ENCODE measurements around the gene CATSPERD.
A peak's percentile ranks its signal among the peaks of the same experiment; 100 is the strongest.

The CATSPERD gene

GRCh38 chr19:5785423-5785822 is 65.0 kb downstream of the CATSPERD start:
- DNase-seq: no peak

- DNase-seq: no peak
These were observed 66.4 kb downstream of the CATSPERD start for GRCh38 chr19:5786593-5787408.

- DNase-seq: no peak
These were observed 67.2 kb downstream of the CATSPERD start for GRCh38 chr19:5787409-5788182.

GRCh38 chr19:5788422-5788821 is 68.0 kb downstream of the CATSPERD start:
- DNase-seq: no peak

- DNase-seq: no peak
These were observed 68.9 kb downstream of the CATSPERD start for GRCh38 chr19:5789351-5789761.

- no peak for DNase-seq
These were observed 69.6 kb downstream of the CATSPERD start for GRCh38 chr19:5789886-5790558.

GRCh38 chr19:5790559-5791520 is 70.4 kb downstream of the CATSPERD start, which contains the start of gene DUS3L:
Gene DUS3L (minus strand): TSS chr19:5791163. CDS start chr19:5791141, 22 bp downstream.
- peak; percentile 60 to 98 (median 93) for DNase-seq

- DNase-seq: no peak
These were observed 71.8 kb downstream of the CATSPERD start for GRCh38 chr19:5792224-5792623.

- no peak for DNase-seq
These were observed 72.8 kb downstream of the CATSPERD start for GRCh38 chr19:5793188-5793587.

- DNase-seq: no peak
These were observed 75.0 kb downstream of the CATSPERD start for GRCh38 chr19:5795382-5795919.

- DNase-seq: no peak
These were observed 77.8 kb downstream of the CATSPERD start for GRCh38 chr19:5798244-5798643.

GRCh38 chr19:5799247-5800241 is 79.1 kb downstream of the CATSPERD start:
- no peak for DNase-seq

GRCh38 chr19:5800361-5801270 is 80.2 kb downstream of the CATSPERD start:
- DNase-seq: no peak

- DNase-seq: no peak
These were observed 81.6 kb downstream of the CATSPERD start for GRCh38 chr19:5801796-5802619.

GRCh38 chr19:5803441-5803751 is 83.0 kb downstream of the CATSPERD start:
- DNase-seq: no peak

GRCh38 chr19:5803752-5804515 is 83.5 kb downstream of the CATSPERD start:
- DNase-seq: peak in 35 of 51 donors; percentile 5 to 67 (median 39)

Measured in hypothalamus (tissue), 51 donors.